ENCODE measurements around the gene HOXA7. TPM values are rescaled to one million over a fixed set of nuclear protein-coding genes. Genes with fewer than 3 reads are reported as not detected.

HOXA7 gene
- total and polyA plus RNA-seq, 7 experiments from 2014 or later = not detected

GRCh38 chr7:27179503-27180430 lies 23.3 kb upstream of the HOXA7 start:
- peaks cover 6 to 19% (median 13%) of the 10 kb centered on the region in 7 donors for H3K4me1 Mint-ChIP-seq
- Histone ChIP-seq H3K4me1 (ENCODE audit: control insufficient read depth in 2 of 2, insufficient read depth in 2 of 2, low read length in 2 of 2) (peaks cover 7 to 18% of the 10 kb centered on the region in 2 donors), H3K4me3 (ENCODE audit: low read length) (no peak overlapping the region), H3K27me3 (ENCODE audit: control insufficient read depth in 2 of 2, insufficient read depth in 2 of 2, low read length in 2 of 2) (peaks cover 27 to 58% of the 10 kb centered on the region in 2 donors), H3K36me3 (ENCODE audit: control insufficient read depth in 2 of 3, insufficient read depth in 3 of 3, low read length in 3 of 3) (no peaks in the 10 kb centered on the region), H3K9me3 (ENCODE audit: control insufficient read depth in 2 of 3, low read length in 3 of 3) (no peaks in the 10 kb centered on the region), H3K27ac (ENCODE audit: low read depth, low read length) (no peak overlapping the region)
- peaks cover 70 to 82% (median 79%) of the 10 kb centered on the region in 5 donors for H3K27me3 Mint-ChIP-seq
- CTCF ChIA-PET = interaction anchor here (0.5 to 1.8 kb wide), 8 partner anchors 10 to 792 kb away, joined by 3 to 8 read pairs (median 4); no protein-coding TSS in a partner anchor
- intact Hi-C loops (cut with micrococcal nuclease) = no loop called here
- ATAC-seq (peak; percentile 86), DNase-seq (peak in 5 of 9 donors; percentile 48 to 73 (median 64))
- H3K4me3 Mint-ChIP-seq = peak overlapping the region in 9 of 10 donors; percentile 14 to 64 (median 49)
- H3K27ac Mint-ChIP-seq = peak overlapping the region in 2 of 9 donors; percentile 14 to 34
- no peaks in the 10 kb centered on the region for H3K36me3 Mint-ChIP-seq
- H3K9me3 Mint-ChIP-seq = peaks cover 0 to 2% (median 0%) of the 10 kb centered on the region in 11 donors
- POLR2A ChIA-PET = interaction anchor here (1.4 kb wide), 1 partner anchor 19 kb away, joined by 4 read pairs; no protein-coding TSS in a partner anchor

- Mint-ChIP-seq H3K9me3 (peaks cover 0 to 1% (median 0%) of the 10 kb centered on the region in 11 donors), H3K27ac (peak overlapping the region in 2 of 9 donors; percentile 16 to 34), H3K27me3 (peaks cover 71 to 82% (median 76%) of the 10 kb centered on the region in 5 donors), H3K4me1 (peaks cover 6 to 17% (median 12%) of the 10 kb centered on the region in 7 donors), H3K36me3 (no peaks in the 10 kb centered on the region), H3K4me3 (peak overlapping the region in 4 of 10 donors; percentile 3 to 27 (median 12))
- DNase-seq (no peak), ATAC-seq (no peak)
- no peaks in the 10 kb centered on the region for H3K36me3 ChIP-seq (ENCODE audit: control insufficient read depth in 2 of 3, insufficient read depth in 3 of 3, low read length in 3 of 3)
- H3K9me3 ChIP-seq (ENCODE audit: control insufficient read depth in 2 of 3, low read length in 3 of 3) = no peaks in the 10 kb centered on the region
- CTCF ChIA-PET = interaction anchor here (0.6 to 1.8 kb wide), 8 partner anchors 11 to 1327 kb away, joined by 3 to 8 read pairs (median 3); no protein-coding TSS in a partner anchor
- POLR2A ChIA-PET = interaction anchor here (0.7 to 1.4 kb wide), 2 partner anchors 13 to 18 kb away, joined by 3 to 4 read pairs; no protein-coding TSS in a partner anchor
- peaks cover 12% of the 10 kb centered on the region in 2 donors for H3K4me1 ChIP-seq (ENCODE audit: control insufficient read depth in 2 of 2, insufficient read depth in 2 of 2, low read length in 2 of 2)
- no peak overlapping the region for H3K4me3 ChIP-seq (ENCODE audit: low read length)
- no peak overlapping the region for H3K27ac ChIP-seq (ENCODE audit: low read depth, low read length)
- H3K27me3 ChIP-seq (ENCODE audit: control insufficient read depth in 2 of 2, insufficient read depth in 2 of 2, low read length in 2 of 2) = peaks cover 29 to 59% of the 10 kb centered on the region in 2 donors
- intact Hi-C loops (cut with micrococcal nuclease) = no loop called here
These were observed 22.6 kb upstream of the HOXA7 start for GRCh38 chr7:27179030-27179429.

- Mint-ChIP-seq H3K27ac (no peak overlapping the region), H3K4me1 (peaks cover 6 to 13% (median 9%) of the 10 kb centered on the region in 7 donors), H3K36me3 (no peaks in the 10 kb centered on the region), H3K9me3 (peaks cover 0 to 1% (median 0%) of the 10 kb centered on the region in 11 donors), H3K4me3 (no peak overlapping the region), H3K27me3 (peaks cover 67 to 75% (median 70%) of the 10 kb centered on the region in 5 donors)
- no peaks in the 10 kb centered on the region for H3K36me3 ChIP-seq (ENCODE audit: control insufficient read depth in 2 of 3, insufficient read depth in 3 of 3, low read length in 3 of 3)
- CTCF ChIA-PET = interaction anchor here (0.6 to 2.7 kb wide), 7 partner anchors 8 to 1120 kb away, joined by 3 to 8 read pairs (median 4); no protein-coding TSS in a partner anchor
- POLR2A ChIA-PET = interaction anchor here (0.7 to 1.4 kb wide), 2 partner anchors 12 to 17 kb away, joined by 3 to 4 read pairs; no protein-coding TSS in a partner anchor
- H3K4me3 ChIP-seq (ENCODE audit: low read length) = no peak overlapping the region
- H3K4me1 ChIP-seq (ENCODE audit: control insufficient read depth in 2 of 2, insufficient read depth in 2 of 2, low read length in 2 of 2) = peaks cover 5 to 7% of the 10 kb centered on the region in 2 donors
- no peak overlapping the region for H3K27ac ChIP-seq (ENCODE audit: low read depth, low read length)
- intact Hi-C loops (cut with micrococcal nuclease) = no loop called here
- peaks cover 26 to 53% of the 10 kb centered on the region in 2 donors for H3K27me3 ChIP-seq (ENCODE audit: control insufficient read depth in 2 of 2, insufficient read depth in 2 of 2, low read length in 2 of 2)
- DNase-seq (no peak), ATAC-seq (no peak)
- H3K9me3 ChIP-seq (ENCODE audit: control insufficient read depth in 2 of 3, low read length in 3 of 3) = no peaks in the 10 kb centered on the region
These were observed 21.9 kb upstream of the HOXA7 start for GRCh38 chr7:27178366-27178765.

GRCh38 chr7:27177795-27178320 lies 21.4 kb upstream of the HOXA7 start:
- CTCF ChIA-PET = interaction anchor here (0.7 to 2.7 kb wide), 2 partner anchors 9 to 435 kb away, joined by 3 to 8 read pairs; no protein-coding TSS in a partner anchor
- intact Hi-C loops (cut with micrococcal nuclease) = no loop called here
- POLR2A ChIA-PET = interaction anchor here (1.4 kb wide), 1 partner anchor 17 kb away, joined by 4 read pairs; no protein-coding TSS in a partner anchor

GRCh38 chr7:27176962-27177794 lies 20.7 kb upstream of the HOXA7 start:
- ATAC-seq (no peak), DNase-seq (no peak)
- CTCF ChIA-PET = interaction anchor here (0.8 to 2.7 kb wide), 2 partner anchors 10 to 812 kb away, joined by 3 to 8 read pairs; no protein-coding TSS in a partner anchor
- H3K4me3 Mint-ChIP-seq = peak overlapping the region in 1 of 10 donors; percentile 5
- no peaks in the 10 kb centered on the region for H3K36me3 Mint-ChIP-seq
- H3K4me1 ChIP-seq (ENCODE audit: control insufficient read depth in 2 of 2, insufficient read depth in 2 of 2, low read length in 2 of 2) = peaks cover 7 to 16% of the 10 kb centered on the region in 2 donors
- H3K36me3 ChIP-seq (ENCODE audit: control insufficient read depth in 2 of 3, insufficient read depth in 3 of 3, low read length in 3 of 3) = no peaks in the 10 kb centered on the region
- POLR2A ChIA-PET = no interaction called here
- H3K27me3 Mint-ChIP-seq = peaks cover 63 to 71% (median 68%) of the 10 kb centered on the region in 5 donors
- H3K27ac ChIP-seq (ENCODE audit: low read depth, low read length) = no peak overlapping the region
- no peak overlapping the region for H3K27ac Mint-ChIP-seq
- H3K9me3 ChIP-seq (ENCODE audit: control insufficient read depth in 2 of 3, low read length in 3 of 3) = no peaks in the 10 kb centered on the region
- intact Hi-C loops (cut with micrococcal nuclease) = no loop called here
- no peak overlapping the region for H3K4me3 ChIP-seq (ENCODE audit: low read length)
- H3K4me1 Mint-ChIP-seq = peaks cover 8 to 16% (median 13%) of the 10 kb centered on the region in 7 donors
- H3K27me3 ChIP-seq (ENCODE audit: control insufficient read depth in 2 of 2, insufficient read depth in 2 of 2, low read length in 2 of 2) = peaks cover 16 to 53% of the 10 kb centered on the region in 2 donors
- H3K9me3 Mint-ChIP-seq = peaks cover 0 to 4% (median under 1%) of the 10 kb centered on the region in 11 donors

More at GRCh38 chr7:27177795-27178320, 21.4 kb upstream of the HOXA7 start:
- DNase-seq (no peak), ATAC-seq (no peak)
- no peak overlapping the region for H3K4me3 ChIP-seq (ENCODE audit: low read length)
- H3K4me1 ChIP-seq (ENCODE audit: control insufficient read depth in 2 of 2, insufficient read depth in 2 of 2, low read length in 2 of 2) = peaks cover 7 to 10% of the 10 kb centered on the region in 2 donors
- Mint-ChIP-seq H3K27me3 (peaks cover 64 to 71% (median 67%) of the 10 kb centered on the region in 5 donors), H3K9me3 (peaks cover 0 to 1% (median 0%) of the 10 kb centered on the region in 11 donors), H3K4me3 (no peak overlapping the region), H3K4me1 (peaks cover 6 to 14% (median 9%) of the 10 kb centered on the region in 7 donors), H3K27ac (no peak overlapping the region), H3K36me3 (no peaks in the 10 kb centered on the region)
- H3K36me3 ChIP-seq (ENCODE audit: control insufficient read depth in 2 of 3, insufficient read depth in 3 of 3, low read length in 3 of 3) = no peaks in the 10 kb centered on the region
- peaks cover 21 to 53% of the 10 kb centered on the region in 2 donors for H3K27me3 ChIP-seq (ENCODE audit: control insufficient read depth in 2 of 2, insufficient read depth in 2 of 2, low read length in 2 of 2)
- no peak overlapping the region for H3K27ac ChIP-seq (ENCODE audit: low read depth, low read length)
- H3K9me3 ChIP-seq (ENCODE audit: control insufficient read depth in 2 of 3, low read length in 3 of 3) = no peaks in the 10 kb centered on the region
